ENCODE measurements around the gene DPT. TPM values are rescaled to one million over a fixed set of nuclear protein-coding genes. Genes with fewer than 3 reads are reported as not detected.

Gene DPT
- polyA plus RNA-seq, 1 experiment, result not detected

- CTCF ChIA-PET, result no interaction called here
- no peak for TF ChIP-seq CTCF (IDR thresholded peaks at IDR 0.05; ENCODE audit: low read depth, low read length)
- Histone ChIP-seq H3K4me3 (ENCODE audit: low read depth, low read length) (no peak overlapping the region), H3K27ac (ENCODE audit: low read depth, low read length) (no peak overlapping the region), H3K9me3 (ENCODE audit: control insufficient read depth, insufficient read depth, low read length) (no peaks in the 10 kb centered on the region), H3K27me3 (ENCODE audit: control insufficient read depth, insufficient read depth, low read length) (no peaks in the 10 kb centered on the region)
- no peak for DNase-seq (ENCODE audit: low read depth, low spot score)
- POLR2A ChIA-PET, result no interaction called here
Observed at GRCh38 chr1:168696125-168696760, 32.8 kb downstream of the DPT start.

- Histone ChIP-seq H3K4me3 (ENCODE audit: low read depth, low read length) (no peak overlapping the region), H3K9me3 (ENCODE audit: control insufficient read depth, insufficient read depth, low read length) (no peaks in the 10 kb centered on the region), H3K27me3 (ENCODE audit: control insufficient read depth, insufficient read depth, low read length) (no peaks in the 10 kb centered on the region), H3K27ac (ENCODE audit: low read depth, low read length) (no peak overlapping the region)
- no peak for TF ChIP-seq CTCF (IDR thresholded peaks at IDR 0.05; ENCODE audit: low read depth, low read length)
- ChIA-PET POLR2A (no interaction called here), CTCF (no interaction called here)
- DNase-seq (ENCODE audit: low read depth, low spot score), result no peak
Observed at GRCh38 chr1:168693872-168694238, 35.2 kb downstream of the DPT start.

- ChIA-PET POLR2A (no interaction called here), CTCF (no interaction called here)
- TF ChIP-seq CTCF (IDR thresholded peaks at IDR 0.05; ENCODE audit: low read depth, low read length), result no peak
- Histone ChIP-seq H3K27ac (ENCODE audit: low read depth, low read length) (no peak overlapping the region), H3K4me3 (ENCODE audit: low read depth, low read length) (no peak overlapping the region), H3K27me3 (ENCODE audit: control insufficient read depth, insufficient read depth, low read length) (no peaks in the 10 kb centered on the region), H3K9me3 (ENCODE audit: control insufficient read depth, insufficient read depth, low read length) (no peaks in the 10 kb centered on the region)
- DNase-seq (ENCODE audit: low read depth, low spot score), result no peak
Observed at GRCh38 chr1:168693197-168693871, 35.7 kb downstream of the DPT start.

- no peak overlapping the region for H3K27ac ChIP-seq (ENCODE audit: low read depth, low read length)
Observed at GRCh38 chr1:168692472-168692871, 36.5 kb downstream of the DPT start.

More at GRCh38 chr1:168692472-168692871, 36.5 kb downstream of the DPT start:
- Histone ChIP-seq H3K27me3 (ENCODE audit: control insufficient read depth, insufficient read depth, low read length) (no peaks in the 10 kb centered on the region), H3K9me3 (ENCODE audit: control insufficient read depth, insufficient read depth, low read length) (no peaks in the 10 kb centered on the region), H3K4me3 (ENCODE audit: low read depth, low read length) (no peak overlapping the region)
- ChIA-PET CTCF (no interaction called here), POLR2A (no interaction called here)
- no peak for TF ChIP-seq CTCF (IDR thresholded peaks at IDR 0.05; ENCODE audit: low read depth, low read length)
- DNase-seq (ENCODE audit: low read depth, low spot score), result no peak
